ENCODE measurements around the gene CYTL1.

- no peak for TF ChIP-seq POLR2A (IDR thresholded peaks at IDR 0.05)
- TF ChIP-seq CTCF (IDR thresholded peaks at IDR 0.05) = no peak
- no peak for TF ChIP-seq POLR2AphosphoS5 (IDR thresholded peaks at IDR 0.05)
Measured at GRCh38 chr4:5052204-5052702, 33.0 kb upstream of the CYTL1 start.
